ENCODE data around the gene OLFML1. TPM values are rescaled to one million over a fixed set of nuclear protein-coding genes. Genes with fewer than 3 reads are reported as not detected.

The OLFML1 gene
- total RNA-seq, 1 experiment from 2014 or later = not detected

GRCh38 chr11:7558046-7558445 is 72.7 kb downstream of the OLFML1 start:
- peak; percentile 8 for DNase-seq
- no peaks in the 10 kb centered on the region for H3K23me2 ChIP-seq (ENCODE audit: insufficient read length, low read depth, low read length, poor library complexity, severe bottlenecking)
- H3K18ac ChIP-seq (ENCODE audit: insufficient read length, low read depth, low read length) = no peak overlapping the region
- H3K9ac ChIP-seq (ENCODE audit: extremely low read depth, insufficient read length, low read length) = no peak overlapping the region
- Mint-ChIP-seq H3K36me3 (ENCODE audit: insufficient read depth in 1 of 3, low read depth in 3 of 3) (no peaks in the 10 kb centered on the region), H3K27me3 (ENCODE audit: low read depth) (no peaks in the 10 kb centered on the region), H3K4me3 (no peak overlapping the region), H3K4me1 (peaks cover 5 to 9% of the 10 kb centered on the region in 2 experiments), H3K27ac (no peak overlapping the region; a peak in 1 of 7 replicates), H3K9me3 (no peaks in the 10 kb centered on the region)
- H2BK12ac ChIP-seq (ENCODE audit: insufficient read length, low read depth, low read length) = no peak overlapping the region
- no peak overlapping the region for H2BK20ac ChIP-seq (ENCODE audit: low read depth, low read length, poor library complexity, severe bottlenecking)
- H3K27me3 ChIP-seq (ENCODE audit: insufficient read depth, low read length) = no peaks in the 10 kb centered on the region
- H3K56ac ChIP-seq (ENCODE audit: insufficient read length, low read depth, low read length) = no peak overlapping the region
- H3K4me1 ChIP-seq (ENCODE audit: insufficient read depth, low read length) = peaks cover 7% of the 10 kb centered on the region; the same call in 1 of the 2 replicates
- H3K9me3 ChIP-seq (ENCODE audit: control insufficient read depth, low read depth, low read length) = no peaks in the 10 kb centered on the region
- H3K14ac ChIP-seq (ENCODE audit: insufficient read depth, low read length) = no peak overlapping the region
- H2BK15ac ChIP-seq (ENCODE audit: low read depth, low read length) = no peak overlapping the region
- H2AK5ac ChIP-seq (ENCODE audit: insufficient read length, low read length) = no peak overlapping the region
- H4K20me1 ChIP-seq (ENCODE audit: control insufficient read depth, insufficient read depth, insufficient read length) = no peaks in the 10 kb centered on the region
- H3K23ac ChIP-seq (ENCODE audit: insufficient read length, low read depth, low read length) = no peak overlapping the region
- H4K5ac ChIP-seq (ENCODE audit: insufficient read length, low read depth, low read length) = no peak overlapping the region
- H3K79me1 ChIP-seq (ENCODE audit: insufficient read depth, low read depth, low read length, poor library complexity, severe bottlenecking) = no peaks in the 10 kb centered on the region
- no peak overlapping the region for H2BK120ac ChIP-seq (ENCODE audit: low read depth, low read length, poor library complexity, severe bottlenecking)
- no peak overlapping the region for H4K8ac ChIP-seq (replicated peaks; ENCODE audit: insufficient read length, low read depth, low read length)
- H3T11ph ChIP-seq (ENCODE audit: low read length) = no peak overlapping the region
- H4K91ac ChIP-seq (ENCODE audit: insufficient read length, low read depth, low read length) = no peak overlapping the region
- H2BK5ac ChIP-seq (ENCODE audit: insufficient read length, low read length) = no peak overlapping the region
- no peak overlapping the region for H3K4me2 ChIP-seq (ENCODE audit: insufficient read depth, insufficient read length, low read length)
- no peak for TF ChIP-seq CTCF (conservative IDR thresholded peaks at IDR 0.05)
- no peak overlapping the region for H3K27ac ChIP-seq (ENCODE audit: insufficient read length, low read depth, low read length)
- no peaks in the 10 kb centered on the region for H3K79me2 ChIP-seq (ENCODE audit: insufficient read depth, low read length)
- H2AFZ ChIP-seq (ENCODE audit: low read length) = no peak overlapping the region
- no peak overlapping the region for H3K4ac ChIP-seq (ENCODE audit: low read depth, low read length)
